Central memory CD8-positive, alpha-beta T cell (primary cell): ENCODE results near the gene STK31.
"Not testable (repeated sequence)": the region's sequence is repeated elsewhere in the genome, so short reads cannot be mapped to it uniquely, and the experiment has no call there.

Experiments used
- ATAC-seq: fragments of 150-1000 bp; cut with Tn5 transposase; replicated peaks from 2 replicates; pipeline ENCODE4 v1.10.0; 2022; ENCODE audit warnings: mild to moderate bottlenecking, moderate FRiP score, moderate number of reproducible peaks; ENCODE audit not compliant: poor library complexity, severe bottlenecking; ENCODE audit errors: extremely low read depth
- DNase-seq, 2 donors: peaks; one replicate each; pipeline ENCODE4 v3.0.0; 2021; ENCODE audit warnings: low spot score in 2 of 2
- H3K27ac Mint-ChIP-seq: one replicate; pipeline ENCODE4 v1.8.0; 2022; ENCODE audit warnings: low read depth, mild to moderate bottlenecking, moderate library complexity, mixed read lengths
- H3K27me3 Mint-ChIP-seq: one replicate; pipeline ENCODE4 v1.8.0; 2022; ENCODE audit warnings: mixed read lengths
- H3K36me3 Mint-ChIP-seq: one replicate; pipeline ENCODE4 v1.8.0; 2022; ENCODE audit warnings: mild to moderate bottlenecking, moderate library complexity, mixed read lengths; ENCODE audit not compliant: insufficient read depth
- H3K4me1 Mint-ChIP-seq: one replicate; pipeline ENCODE4 v1.8.0; 2022; ENCODE audit warnings: mixed read lengths
- H3K4me3 Mint-ChIP-seq: one replicate; pipeline ENCODE4 v1.8.0; 2022; ENCODE audit warnings: mild to moderate bottlenecking, moderate library complexity, mixed read lengths
- H3K9me3 Mint-ChIP-seq: one replicate; pipeline ENCODE4 v1.8.0; 2022; ENCODE audit warnings: mixed read lengths

The STK31 gene

DNA sequence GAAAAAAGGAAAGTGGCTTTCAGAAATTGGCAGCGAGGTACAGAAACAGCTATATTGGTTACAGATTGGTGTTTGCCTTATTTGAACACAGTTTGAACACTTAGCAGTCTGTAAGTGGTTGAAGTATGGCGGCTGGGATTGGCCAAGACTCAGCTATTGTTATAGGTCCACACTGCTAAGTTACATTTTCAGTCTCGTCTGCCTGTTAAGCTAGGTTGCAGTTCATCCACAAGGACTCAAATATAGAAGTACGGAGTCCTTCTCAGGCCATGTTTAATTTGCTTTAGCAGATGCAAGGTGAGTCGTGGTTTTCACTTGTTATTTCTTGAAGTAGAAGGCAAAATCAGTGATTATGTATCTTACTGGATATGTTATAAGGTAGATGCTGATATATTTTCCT, 73.1 kb downstream of the STK31 start:
- Mint-ChIP-seq H3K4me1 (no peaks in the 10 kb centered on the region), H3K36me3 (no peaks in the 10 kb centered on the region), H3K9me3 (no peaks in the 10 kb centered on the region), H3K4me3 (no peak overlapping the region), H3K27ac (no peak overlapping the region), H3K27me3 (no peaks in the 10 kb centered on the region)
- DNase-seq (no peak), ATAC-seq (no peak)

DNA sequence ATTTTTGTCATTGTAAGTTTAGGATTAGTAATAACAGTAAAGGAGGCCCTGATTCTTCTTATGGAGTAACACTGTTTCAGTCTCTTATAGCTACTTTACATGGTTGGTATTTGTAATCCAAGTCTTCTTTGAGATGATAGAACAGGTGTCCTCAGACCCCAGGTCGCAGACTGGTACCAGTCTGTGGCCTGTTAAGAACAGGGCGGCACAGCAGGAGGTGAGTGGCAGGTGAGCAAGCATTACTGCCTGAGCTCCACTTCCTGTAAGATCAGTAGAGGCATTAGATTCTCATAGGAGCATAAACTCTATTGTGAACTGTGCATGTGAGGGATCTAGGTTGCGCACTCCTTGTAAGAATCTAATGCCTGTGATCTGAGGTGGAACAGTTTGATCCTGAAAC, 77.3 kb downstream of the STK31 start:
- Mint-ChIP-seq H3K36me3 (no peaks in the 10 kb centered on the region), H3K4me3 (no peak overlapping the region), H3K9me3 (no peaks in the 10 kb centered on the region), H3K27ac (no peak overlapping the region), H3K4me1 (no peaks in the 10 kb centered on the region), H3K27me3 (no peaks in the 10 kb centered on the region)
- DNase-seq (no peak), ATAC-seq (no peak)

DNA sequence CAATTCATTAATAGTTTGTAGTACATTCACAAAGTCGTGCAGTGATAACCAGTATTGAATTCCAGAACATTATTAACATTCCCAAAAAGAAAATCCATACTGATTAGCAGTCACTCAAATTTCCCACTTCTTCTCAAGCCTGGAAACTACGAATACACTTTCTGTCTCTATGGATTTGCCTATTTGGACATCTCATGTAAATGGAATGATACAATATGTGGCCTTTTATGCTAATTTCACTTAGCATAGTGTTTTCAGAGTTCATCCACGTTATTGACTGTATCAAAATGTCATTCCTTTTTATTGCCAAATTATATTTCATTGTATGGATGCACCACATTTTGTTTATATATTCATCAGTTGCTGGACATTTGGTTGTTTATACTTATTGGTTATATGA, 78.8 kb downstream of the STK31 start:
- no peak overlapping the region for H3K4me3 Mint-ChIP-seq

DNA sequence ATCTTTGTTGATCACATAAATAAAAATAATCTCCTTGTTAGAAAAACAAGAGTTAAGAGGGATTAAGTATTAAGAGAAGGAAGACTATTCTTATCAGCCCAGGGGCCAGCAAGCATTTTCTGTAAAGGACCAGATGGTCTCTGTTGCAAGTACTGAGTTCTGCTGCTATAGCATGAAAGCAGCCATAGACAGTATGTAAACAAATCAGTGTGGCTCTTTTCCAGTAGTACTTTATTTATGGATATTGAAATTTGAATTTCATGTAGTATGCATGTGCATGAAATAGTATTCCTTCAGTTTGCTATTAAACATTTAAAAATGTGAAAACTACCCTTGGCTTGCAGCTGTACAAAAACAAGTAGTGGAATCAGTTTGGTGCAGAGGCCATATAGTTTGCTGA, 81.7 kb downstream of the STK31 start:
- ATAC-seq, result no peak
- H3K27ac Mint-ChIP-seq, result no peak overlapping the region
- H3K27me3 Mint-ChIP-seq, result peaks cover 6% of the 10 kb centered on the region
- H3K4me3 Mint-ChIP-seq, result no peak overlapping the region
- no peak for DNase-seq
- peaks cover 2% of the 10 kb centered on the region for H3K36me3 Mint-ChIP-seq
- no peaks in the 10 kb centered on the region for H3K4me1 Mint-ChIP-seq
- peaks cover 9% of the 10 kb centered on the region for H3K9me3 Mint-ChIP-seq

More for the DNA sequence above, 78.8 kb downstream of the STK31 start:
- no peaks in the 10 kb centered on the region for H3K36me3 Mint-ChIP-seq
- H3K27ac Mint-ChIP-seq, result no peak overlapping the region
- H3K9me3 Mint-ChIP-seq, result no peaks in the 10 kb centered on the region
- no peak for DNase-seq
- H3K27me3 Mint-ChIP-seq, result no peaks in the 10 kb centered on the region
- H3K4me1 Mint-ChIP-seq, result no peaks in the 10 kb centered on the region
- no peak for ATAC-seq

DNA sequence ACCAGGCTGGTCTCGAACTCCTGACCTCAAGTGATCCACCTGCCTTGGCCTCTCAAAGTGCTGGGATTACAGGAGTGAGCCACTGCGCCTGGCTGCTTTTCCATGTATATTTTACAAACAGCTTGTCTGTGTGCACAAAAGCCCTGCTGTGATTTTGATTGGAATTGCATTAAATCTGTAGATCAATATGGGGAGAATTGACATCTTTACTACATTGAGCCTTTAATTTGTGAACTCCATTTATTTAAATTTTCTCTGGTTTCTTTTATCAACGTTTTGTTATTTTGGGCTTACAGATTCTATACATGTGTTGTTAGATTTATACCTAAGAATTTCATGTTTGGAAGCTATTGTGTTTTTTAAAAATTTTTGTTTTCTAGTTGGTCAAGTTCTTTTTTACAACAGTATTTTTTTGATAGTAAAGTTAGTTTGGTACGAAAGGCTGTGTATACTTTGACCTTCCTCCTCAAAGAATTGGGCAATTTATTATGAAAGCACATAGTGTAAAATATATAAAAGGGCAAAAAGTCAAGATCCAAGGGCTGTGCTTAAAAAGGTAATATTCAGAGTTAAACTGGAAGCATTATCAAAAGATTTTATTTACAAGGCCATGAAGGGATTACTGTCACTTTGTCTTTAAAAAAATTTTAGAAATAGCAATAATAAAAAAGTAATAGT, 92.8 kb downstream of the STK31 start:
- no peak for ATAC-seq
- H3K27ac Mint-ChIP-seq, result no peak overlapping the region
- H3K9me3 Mint-ChIP-seq, result no peaks in the 10 kb centered on the region
- no peaks in the 10 kb centered on the region for H3K36me3 Mint-ChIP-seq
- H3K4me1 Mint-ChIP-seq, result no peaks in the 10 kb centered on the region
- peaks cover 15% of the 10 kb centered on the region for H3K27me3 Mint-ChIP-seq
- DNase-seq, result no peak
- H3K4me3 Mint-ChIP-seq, result no peak overlapping the region

DNA sequence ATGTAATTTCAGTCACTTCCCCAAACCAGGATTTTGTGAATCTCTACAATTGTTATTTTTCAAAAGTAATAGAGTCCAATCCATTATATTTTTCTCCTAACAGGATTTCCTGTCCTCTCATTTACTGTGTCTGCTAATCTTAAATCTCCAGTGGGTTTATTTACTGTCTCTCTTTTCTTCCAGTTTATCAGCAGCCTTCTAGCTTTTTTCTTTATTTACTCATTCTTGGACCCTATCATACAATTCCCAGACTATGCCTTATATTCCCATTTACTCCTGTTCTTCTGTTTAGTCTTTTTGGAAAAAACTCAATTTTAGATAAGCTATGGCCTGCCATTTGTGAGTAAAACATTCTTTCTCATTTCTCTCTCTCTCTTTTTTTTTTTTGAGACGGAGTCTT, 94.7 kb downstream of the STK31 start:
- no peak for ATAC-seq
- Mint-ChIP-seq H3K27me3 (peaks cover 33% of the 10 kb centered on the region), H3K9me3 (peaks cover 6% of the 10 kb centered on the region), H3K27ac (no peak overlapping the region), H3K4me3 (no peak overlapping the region), H3K36me3 (no peaks in the 10 kb centered on the region), H3K4me1 (no peaks in the 10 kb centered on the region)
- no peak for DNase-seq

DNA sequence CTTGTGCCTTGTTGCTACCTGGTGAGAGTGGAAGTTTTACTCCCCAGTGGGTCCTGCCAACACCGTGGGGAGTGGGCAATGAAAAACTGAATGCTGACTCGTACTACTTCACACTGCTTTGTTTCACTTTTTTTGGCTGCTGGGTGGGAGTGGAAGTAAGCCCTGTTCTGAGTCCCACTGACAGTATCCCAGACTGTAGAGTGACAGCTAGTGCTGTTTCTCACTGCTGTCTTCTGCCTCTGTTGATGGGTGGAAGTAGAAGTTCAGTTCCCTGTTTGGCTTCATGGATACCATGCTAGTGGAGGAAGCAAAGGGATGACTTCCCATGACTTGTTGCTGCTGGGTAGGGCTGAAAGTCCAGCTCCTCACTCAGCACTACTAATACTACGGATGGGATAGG, 98.4 kb downstream of the STK31 start:
- H3K27me3 Mint-ChIP-seq, result peaks cover 31% of the 10 kb centered on the region
- peaks cover 27% of the 10 kb centered on the region for H3K9me3 Mint-ChIP-seq
- no peak for DNase-seq
- H3K27ac Mint-ChIP-seq, result no peak overlapping the region
- H3K4me1 Mint-ChIP-seq, result no peaks in the 10 kb centered on the region
- H3K36me3 Mint-ChIP-seq, result no peaks in the 10 kb centered on the region
- no peak for ATAC-seq
- H3K4me3 Mint-ChIP-seq, result no peak overlapping the region

DNA sequence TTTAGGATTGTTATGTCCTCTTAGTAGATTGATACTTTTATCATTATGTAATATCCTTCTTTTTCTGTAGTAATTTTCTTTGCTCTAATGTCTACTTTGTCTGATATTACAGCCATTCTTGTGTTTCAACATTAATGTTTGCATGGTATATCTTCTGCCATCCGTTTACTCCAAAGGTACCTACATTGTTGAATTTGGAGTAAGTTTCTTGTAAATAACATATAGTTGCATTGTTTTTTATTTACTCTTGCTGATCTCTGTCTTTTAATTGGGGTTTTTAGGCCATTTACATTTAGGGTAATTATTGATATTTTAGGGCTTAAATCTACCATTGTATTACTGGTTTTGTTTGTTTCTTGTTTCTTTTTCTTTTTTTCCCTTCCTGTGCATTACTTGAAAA, 100.1 kb downstream of the STK31 start:
- H3K4me3 Mint-ChIP-seq, result no peak overlapping the region
- H3K4me1 Mint-ChIP-seq, result no peaks in the 10 kb centered on the region
- H3K9me3 Mint-ChIP-seq, result peaks cover 27% of the 10 kb centered on the region
- ATAC-seq (no peak), DNase-seq (no peak)
- peaks cover 31% of the 10 kb centered on the region for H3K27me3 Mint-ChIP-seq
- no peaks in the 10 kb centered on the region for H3K36me3 Mint-ChIP-seq
- no peak overlapping the region for H3K27ac Mint-ChIP-seq

DNA sequence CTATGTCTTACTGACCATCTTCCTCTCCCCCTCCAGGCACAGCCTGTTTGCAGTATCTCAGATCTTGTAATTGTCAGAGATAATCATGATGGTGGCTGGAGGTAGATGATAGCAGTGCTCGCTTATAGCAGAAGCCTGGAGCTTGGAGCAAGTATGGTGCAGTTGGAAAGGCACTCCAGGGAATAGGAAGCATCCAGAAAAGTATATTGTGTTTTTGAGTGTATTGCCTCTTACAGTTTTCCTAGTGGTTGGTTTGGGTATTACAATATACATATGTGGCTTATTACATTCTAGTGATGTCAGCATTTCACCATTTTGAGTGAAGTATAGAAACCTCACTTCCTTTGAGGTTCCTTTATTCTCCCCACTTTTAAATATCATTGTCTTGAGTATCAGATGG, 101.5 kb downstream of the STK31 start:
- no peak for DNase-seq
- Mint-ChIP-seq H3K4me1 (no peaks in the 10 kb centered on the region), H3K36me3 (no peaks in the 10 kb centered on the region), H3K4me3 (no peak overlapping the region), H3K9me3 (peaks cover 27% of the 10 kb centered on the region), H3K27ac (no peak overlapping the region), H3K27me3 (peaks cover 31% of the 10 kb centered on the region)
- no peak for ATAC-seq

DNA sequence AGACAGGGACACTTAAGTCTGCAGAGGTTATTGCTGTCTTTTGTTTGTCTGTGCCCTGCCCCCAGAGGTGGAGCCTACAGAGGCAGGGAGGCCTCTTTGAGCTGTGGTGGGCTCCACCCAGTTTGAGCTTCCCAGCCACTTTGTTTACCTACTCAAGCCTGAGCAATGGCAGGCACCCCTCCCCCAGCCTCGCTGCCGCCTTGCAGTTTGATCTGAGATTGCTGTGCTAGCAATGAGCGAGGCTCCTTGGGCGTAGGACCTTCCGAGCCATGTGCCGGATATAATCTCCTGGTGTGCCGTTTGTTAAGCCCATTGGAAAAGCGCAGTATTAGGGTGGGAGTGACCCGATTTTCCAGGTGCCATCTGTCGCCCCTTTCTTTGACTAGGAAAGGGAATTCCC, 118.1 kb downstream of the STK31 start:
- H3K27me3 Mint-ChIP-seq, result peaks cover 46% of the 10 kb centered on the region
- not testable (repeated sequence) for H3K36me3 Mint-ChIP-seq, DNase-seq, H3K4me3 Mint-ChIP-seq, H3K4me1 Mint-ChIP-seq, ATAC-seq, H3K27ac Mint-ChIP-seq
- peaks cover 11% of the 10 kb centered on the region for H3K9me3 Mint-ChIP-seq

DNA sequence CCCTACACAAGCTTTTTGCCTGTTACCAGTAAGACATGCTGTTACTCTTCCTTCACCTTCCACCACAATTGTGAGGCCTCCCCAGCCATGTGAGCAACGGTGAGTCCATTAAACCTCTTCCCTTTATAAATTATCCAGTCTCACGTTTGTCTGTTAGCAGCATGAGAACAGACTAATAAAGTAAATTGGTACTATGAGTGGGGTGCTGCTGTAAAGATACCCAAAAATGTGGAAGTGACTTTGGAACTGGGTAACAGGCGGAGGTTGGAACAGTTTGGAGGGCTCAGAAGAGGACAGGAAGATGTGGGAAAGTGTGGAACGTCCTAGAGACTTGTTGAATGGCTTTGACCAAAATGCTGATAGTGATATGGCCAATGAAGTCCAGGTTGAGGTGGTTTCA, 122.7 kb downstream of the STK31 start:
- DNase-seq, H3K36me3 Mint-ChIP-seq, H3K27ac Mint-ChIP-seq, H3K4me1 Mint-ChIP-seq, ATAC-seq, H3K4me3 Mint-ChIP-seq: not testable (repeated sequence)
- Mint-ChIP-seq H3K27me3 (peaks cover 45% of the 10 kb centered on the region), H3K9me3 (peaks cover 11% of the 10 kb centered on the region)

DNA sequence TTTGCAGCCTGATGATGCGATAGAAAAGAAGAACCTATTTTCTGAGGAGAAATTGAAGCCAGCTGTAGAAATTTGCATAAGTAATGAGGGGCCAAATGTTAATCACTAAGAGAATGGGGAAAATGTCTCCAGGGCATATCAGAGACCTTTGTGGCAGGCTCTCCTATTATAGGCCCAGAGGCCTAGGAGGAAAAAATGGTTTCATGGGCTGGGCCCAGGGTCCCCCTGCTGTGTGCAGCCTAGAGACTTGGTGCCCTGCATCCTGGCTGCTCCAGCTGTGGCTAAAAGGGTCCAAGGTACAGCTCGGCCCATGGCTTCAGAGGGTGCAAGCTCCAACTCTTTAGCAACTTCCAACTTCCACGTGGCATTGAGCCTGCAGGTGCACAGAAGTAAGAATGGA, 123.4 kb downstream of the STK31 start:
- no peak overlapping the region for H3K27ac Mint-ChIP-seq
- peaks cover 50% of the 10 kb centered on the region for H3K27me3 Mint-ChIP-seq
- H3K9me3 Mint-ChIP-seq, result peaks cover 13% of the 10 kb centered on the region
- H3K36me3 Mint-ChIP-seq, result no peaks in the 10 kb centered on the region
- H3K4me1 Mint-ChIP-seq, result no peaks in the 10 kb centered on the region
- no peak overlapping the region for H3K4me3 Mint-ChIP-seq
- DNase-seq (no peak), ATAC-seq (no peak)

DNA sequence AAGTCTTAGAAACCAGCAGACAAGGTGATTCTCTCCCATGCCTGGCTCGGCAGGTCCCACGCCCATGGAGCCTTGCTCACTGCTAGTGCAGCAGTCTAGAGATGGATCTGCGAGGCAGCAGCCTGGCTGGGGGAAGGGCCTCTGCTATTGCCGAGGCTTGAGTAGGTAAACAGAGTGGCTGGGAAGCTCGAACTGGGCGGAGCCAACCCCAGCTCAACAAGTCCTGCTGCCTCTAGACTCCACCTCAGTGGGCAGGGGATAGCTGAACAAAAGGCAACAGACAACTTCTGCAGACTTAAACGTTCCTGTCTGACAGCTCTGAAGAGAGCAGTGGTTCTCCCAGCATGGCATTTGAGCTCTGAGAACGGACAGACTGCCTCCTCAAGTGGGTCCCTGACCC, 134.8 kb downstream of the STK31 start:
- H3K4me1 Mint-ChIP-seq, H3K36me3 Mint-ChIP-seq, H3K4me3 Mint-ChIP-seq, ATAC-seq, DNase-seq, H3K27ac Mint-ChIP-seq: not testable (repeated sequence)
- Mint-ChIP-seq H3K9me3 (peaks cover 38% of the 10 kb centered on the region), H3K27me3 (peaks cover 65% of the 10 kb centered on the region)
